LNCaP clone FGC (cell line): ENCODE results near the gene KAT6B.

Source experiments
- DNase-seq: peaks from one replicate; pipeline ENCODE4 v3.0.0-alpha.2; 2011; ENCODE audit warnings: low read depth
- H3K4me3 ChIP-seq: 2 replicates; pipeline ENCODE4 v1.5.1; 2011; ENCODE audit warnings: mild to moderate bottlenecking, low read depth, low read length, control low read depth
- CTCF ChIP-seq: IDR thresholded peaks from 2 replicates; pipeline ENCODE4 v1.5.1; 2012; ENCODE audit warnings: mild to moderate bottlenecking; ENCODE audit not compliant: control insufficient read depth, insufficient read depth; ENCODE audit errors: extremely low read depth

Gene KAT6B

DNA sequence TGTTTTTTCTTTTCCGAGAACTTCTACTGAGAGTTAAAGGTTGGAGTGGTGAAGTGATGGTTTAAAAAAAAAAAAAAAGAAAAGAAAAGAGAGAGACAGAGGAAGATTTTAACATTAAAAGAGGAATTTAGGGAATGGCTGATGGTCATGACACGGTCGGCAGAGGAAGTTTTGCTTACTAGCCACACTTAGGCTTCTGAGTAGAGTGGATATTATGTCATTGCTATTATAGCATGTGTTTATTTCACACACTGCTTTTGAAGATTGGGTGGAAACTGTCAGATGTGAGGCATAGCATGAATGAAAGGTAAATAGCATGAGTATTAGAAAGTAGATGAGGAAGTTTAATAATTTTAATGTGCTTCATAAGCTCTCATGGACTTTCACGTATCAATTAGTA is 2.5 kb downstream of the KAT6B start:
- no peak for DNase-seq
- no peak for TF ChIP-seq CTCF

DNA sequence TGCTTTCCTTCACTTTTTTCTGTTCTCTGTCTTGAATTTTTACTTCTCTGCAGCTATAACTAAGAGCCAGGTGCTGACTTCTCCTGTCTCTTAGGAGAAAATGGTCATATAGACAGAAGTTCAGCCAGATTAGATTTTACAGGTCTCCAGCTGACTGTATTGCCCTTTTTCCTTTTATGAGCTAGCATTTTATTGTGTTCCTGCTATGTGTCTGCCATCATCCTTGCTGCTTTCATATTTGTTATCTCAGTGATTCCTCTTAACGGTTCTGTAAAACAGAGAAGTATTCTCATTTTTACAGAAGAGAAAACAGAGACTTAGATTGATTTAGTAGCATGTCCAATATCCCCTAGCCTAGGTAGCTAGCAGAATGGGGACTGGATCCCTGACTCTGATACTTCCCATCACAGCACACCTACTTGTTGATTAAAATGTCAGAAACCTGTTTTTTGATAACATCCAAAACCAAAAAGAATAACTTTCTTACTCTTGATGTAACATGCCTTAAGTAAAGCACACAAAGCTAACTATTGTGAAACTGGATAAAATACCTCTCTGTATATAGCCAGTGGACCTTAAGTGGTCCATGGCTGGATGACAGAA is 5.2 kb downstream of the KAT6B start:
- DNase-seq: no peak
- no peak overlapping the region for H3K4me3 ChIP-seq
- TF ChIP-seq CTCF: no peak

More for the DNA sequence above, 2.5 kb downstream of the KAT6B start:
- no peak overlapping the region for H3K4me3 ChIP-seq

DNA sequence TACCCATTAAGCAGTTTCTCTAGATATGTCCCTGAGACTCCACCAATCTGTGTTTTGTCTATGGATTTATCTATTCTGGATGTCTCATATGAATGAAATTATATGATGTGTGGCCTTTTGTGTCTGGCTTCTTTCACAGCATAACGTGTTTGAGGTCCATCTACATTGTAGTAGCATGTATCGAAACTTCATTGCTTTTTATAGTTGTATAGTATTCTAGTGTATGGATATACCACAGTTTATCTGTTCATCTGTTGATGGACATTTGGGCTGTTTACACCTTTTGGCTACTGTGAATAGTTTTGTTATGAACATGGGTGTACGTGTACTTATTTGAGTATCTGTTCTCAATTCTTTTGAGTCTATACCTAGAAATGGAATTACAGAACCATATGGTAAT is 9.6 kb downstream of the KAT6B start:
- H3K4me3 ChIP-seq: no peak overlapping the region
- no peak for DNase-seq
- no peak for TF ChIP-seq CTCF

- no peak for DNase-seq
- no peak overlapping the region for H3K4me3 ChIP-seq
- TF ChIP-seq CTCF: no peak
Observed at GRCh38 chr10:74836877-74837276, 10.5 kb downstream of the KAT6B start.

GRCh38 chr10:74837743-74838142 is 11.3 kb downstream of the KAT6B start:
- TF ChIP-seq CTCF: no peak

DNA sequence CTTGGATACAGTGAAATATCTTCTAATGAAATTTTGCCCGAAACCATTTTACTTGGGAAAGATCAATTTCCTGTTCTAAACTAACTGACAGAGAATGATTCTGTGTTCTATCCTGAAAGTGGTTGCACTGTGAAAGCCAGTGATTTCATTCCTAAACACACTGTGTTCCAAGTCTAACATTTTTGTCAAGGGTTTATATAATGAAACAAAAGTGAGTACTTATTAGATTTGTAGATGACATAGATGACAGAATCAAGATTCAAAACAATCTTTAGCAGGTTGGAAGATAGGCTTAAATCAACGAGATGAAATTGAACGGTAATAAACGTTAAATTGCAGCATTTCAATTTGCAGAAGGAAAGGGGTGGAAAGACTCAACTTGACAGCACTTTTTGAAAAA is 13.3 kb downstream of the KAT6B start:
- no peak overlapping the region for H3K4me3 ChIP-seq
- TF ChIP-seq CTCF: no peak
- DNase-seq: no peak

More at GRCh38 chr10:74837743-74838142, 11.3 kb downstream of the KAT6B start:
- H3K4me3 ChIP-seq: no peak overlapping the region
- no peak for DNase-seq
